Measurements from ENCODE around the gene ZNRF1.
"Not testable (repeated sequence)": the region's sequence is repeated elsewhere in the genome, so short reads cannot be mapped to it uniquely, and the experiment has no call there.

Gene ZNRF1

DNA sequence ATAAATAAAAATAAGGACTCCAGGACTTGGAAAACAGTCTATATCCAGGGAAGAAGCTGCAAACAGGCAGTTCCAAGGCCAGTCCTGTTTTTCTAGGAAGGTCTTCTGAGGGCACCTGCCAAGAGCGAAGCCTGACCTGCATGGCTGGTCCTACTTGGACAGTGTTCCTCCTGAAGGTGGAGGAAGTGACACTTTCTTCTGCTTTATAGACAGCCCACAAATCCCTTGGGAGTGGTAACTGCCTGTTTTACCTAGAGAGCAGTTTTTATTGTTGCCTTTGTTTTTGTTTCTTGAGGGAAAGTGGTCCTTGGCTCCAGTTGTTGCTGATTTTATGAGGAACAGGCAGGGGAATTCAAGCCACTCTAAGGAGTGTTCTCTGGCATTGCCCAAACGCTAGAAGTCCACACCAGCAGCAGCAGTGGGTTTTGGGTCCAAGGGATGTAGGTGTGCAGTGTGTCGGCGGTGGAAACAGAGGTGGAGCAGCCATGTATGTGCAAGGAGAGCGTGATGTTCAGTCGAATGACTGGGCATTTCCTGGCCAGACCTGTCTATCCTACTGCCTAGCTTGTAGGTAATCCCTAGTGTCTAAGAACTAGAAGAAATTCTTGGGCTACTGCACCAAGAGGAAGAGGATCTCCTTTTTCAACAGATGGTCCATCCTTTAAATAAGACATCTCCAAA lies 82.5 kb downstream of the ZNRF1 start:
- DNase-seq, result no peak

DNA sequence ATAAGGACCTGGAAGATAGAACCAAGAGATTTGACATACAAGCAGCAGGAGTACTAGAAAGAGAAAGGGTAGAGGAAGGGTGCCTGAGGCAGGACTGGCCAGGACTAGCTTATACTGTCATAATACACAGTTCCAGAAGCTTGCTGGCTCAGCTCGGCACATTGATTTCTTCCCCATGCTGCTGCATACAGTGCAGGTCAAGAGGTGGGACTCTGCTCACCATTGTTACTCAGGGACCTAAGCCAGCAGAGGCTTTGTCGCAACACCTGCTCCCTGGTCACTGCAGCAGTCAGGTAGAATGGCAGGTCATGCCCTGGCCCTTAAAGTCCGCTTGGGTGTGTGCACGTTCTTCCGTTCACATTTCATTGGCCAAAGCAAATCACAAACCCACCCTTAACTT lies 85.0 kb downstream of the ZNRF1 start:
- DNase-seq, result no peak

DNA sequence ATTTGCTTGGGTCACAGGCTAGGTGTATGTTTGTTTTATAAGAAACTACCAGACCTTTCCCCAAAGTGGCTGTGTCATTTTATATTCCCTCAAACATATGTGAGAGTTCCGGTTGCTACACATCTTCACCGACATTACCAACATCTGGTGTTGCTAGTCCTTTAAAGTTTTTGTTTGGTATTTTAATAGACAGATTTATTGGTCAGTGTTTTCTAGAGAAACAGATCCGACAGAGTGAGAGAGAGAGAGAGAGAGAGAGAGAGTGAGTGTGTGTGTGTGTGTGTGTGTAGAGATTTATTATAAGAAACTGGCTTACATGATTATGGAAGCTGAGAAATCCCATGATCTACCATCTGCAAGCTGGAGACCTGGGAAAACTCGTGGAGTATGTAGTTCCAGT lies 86.7 kb downstream of the ZNRF1 start:
- DNase-seq, result no peak

DNA sequence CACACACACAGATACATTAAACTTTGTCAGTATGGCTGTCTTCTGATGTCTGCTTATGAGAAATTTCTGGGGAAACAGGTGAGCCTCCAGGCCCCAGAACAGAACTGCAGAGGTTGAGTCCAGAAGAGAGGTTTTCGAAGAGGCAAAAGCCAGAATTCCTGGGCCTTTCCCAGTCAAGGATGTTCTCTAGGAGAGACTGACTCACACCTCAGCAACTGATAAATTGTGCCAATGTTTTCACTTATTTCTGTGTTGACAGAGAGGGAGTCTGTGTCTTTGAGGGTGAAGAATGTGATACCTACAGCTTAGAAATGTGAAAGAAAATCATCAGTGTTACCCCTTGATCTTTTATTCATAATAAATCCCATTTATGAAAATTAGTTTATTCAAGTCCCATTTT lies 87.5 kb downstream of the ZNRF1 start:
- no peak for DNase-seq

DNA sequence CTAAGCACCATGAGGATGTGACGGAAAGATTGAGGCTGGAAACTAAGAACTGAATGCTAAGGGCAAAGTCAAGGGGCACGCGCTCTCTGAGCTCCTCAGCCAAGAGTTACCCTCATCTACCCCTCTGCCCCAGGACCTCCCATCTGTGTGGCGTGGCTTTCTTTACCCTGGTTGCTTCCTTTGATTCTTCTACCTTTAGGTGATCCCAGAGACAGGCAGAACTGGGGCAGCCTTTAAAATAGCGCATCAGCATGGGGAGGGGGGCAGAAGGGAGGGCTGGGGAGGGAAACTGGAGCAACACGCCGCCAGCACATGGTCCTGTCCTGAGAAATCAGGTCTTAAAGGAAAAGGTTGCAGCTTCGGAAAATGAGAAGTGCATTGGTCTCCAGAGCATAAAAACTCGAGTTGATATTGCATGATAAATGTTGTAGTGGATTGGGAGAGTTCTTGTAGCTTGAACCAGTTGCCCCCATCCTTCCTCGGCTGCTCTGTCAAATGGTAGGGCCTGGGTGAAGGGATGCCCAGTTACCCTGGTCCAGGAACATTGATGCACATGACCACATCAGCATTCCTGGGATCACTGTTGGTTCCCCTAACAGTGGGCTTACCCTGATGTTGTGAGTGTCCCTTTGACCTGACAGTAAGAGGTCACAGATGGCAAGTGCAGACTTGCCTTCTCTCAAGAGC lies 88.0 kb downstream of the ZNRF1 start:
- DNase-seq, result no peak

DNA sequence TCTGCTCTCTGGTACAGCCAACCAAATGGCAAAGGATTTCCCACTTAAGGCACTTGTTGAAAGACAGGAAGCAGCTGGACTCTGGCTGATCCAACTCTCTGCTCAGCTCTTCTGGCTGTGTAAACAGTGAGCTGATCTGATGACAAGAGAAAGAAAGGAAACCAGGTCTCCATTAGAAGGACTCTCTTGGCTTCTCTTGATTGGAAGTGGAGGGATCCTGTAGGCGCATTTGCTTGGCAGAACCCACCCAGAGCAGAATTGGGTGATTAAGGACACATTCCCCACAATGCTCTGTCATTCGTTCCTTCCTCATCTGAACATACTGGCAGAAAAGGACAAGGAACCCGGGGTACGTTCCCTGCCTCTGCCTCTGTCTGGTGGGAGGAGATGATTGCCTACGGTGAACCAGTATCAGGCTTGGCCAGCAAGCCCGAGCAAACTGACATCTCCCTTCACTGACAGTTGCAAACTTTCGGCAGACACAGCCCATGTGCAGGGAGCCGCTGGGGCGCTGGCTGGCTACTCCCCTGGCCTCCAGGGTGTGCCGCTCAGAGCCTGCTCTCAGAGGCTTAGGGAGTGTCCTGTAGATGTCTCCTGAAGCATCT lies 88.7 kb downstream of the ZNRF1 start:
- no peak for DNase-seq

DNA sequence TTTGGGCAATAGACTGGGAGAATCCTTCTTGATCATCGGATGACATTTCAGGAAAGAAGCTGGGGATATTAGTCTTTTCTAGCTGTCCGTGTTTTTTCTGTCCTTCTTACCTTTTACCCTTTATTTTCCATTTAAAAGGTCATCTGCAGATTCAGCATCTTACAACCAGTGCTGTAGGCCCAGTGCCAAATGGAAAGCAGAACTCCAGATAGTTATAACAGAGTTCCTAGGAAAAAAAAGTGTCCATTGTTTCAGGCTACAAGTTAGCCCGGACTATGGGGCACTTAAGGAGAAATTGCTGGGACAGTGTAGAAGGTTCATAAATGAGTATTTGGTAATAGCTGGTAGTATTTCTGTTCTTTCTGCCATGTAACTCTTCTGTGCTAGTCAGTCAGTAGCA lies 89.4 kb downstream of the ZNRF1 start:
- DNase-seq, result no peak

DNA sequence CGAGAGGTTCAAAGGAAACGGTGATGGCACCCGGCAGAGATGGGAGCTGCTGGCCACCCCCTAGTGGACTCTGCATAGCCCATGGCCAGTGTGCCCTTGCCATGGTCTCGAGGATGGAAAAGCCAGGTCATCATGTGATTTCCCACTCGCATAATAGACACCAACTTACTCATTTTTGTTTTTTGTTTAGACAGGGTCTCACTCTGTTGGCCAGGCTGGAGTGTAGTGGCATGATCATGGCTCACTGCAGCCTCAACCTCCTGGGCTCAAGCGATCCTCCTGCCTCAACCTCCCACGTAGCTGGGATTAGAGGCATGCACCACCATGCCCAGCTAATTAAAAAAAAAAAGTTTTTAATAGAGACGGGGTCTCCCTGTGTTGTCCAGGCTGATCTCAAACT lies 90.1 kb downstream of the ZNRF1 start:
- DNase-seq, result no peak

DNA sequence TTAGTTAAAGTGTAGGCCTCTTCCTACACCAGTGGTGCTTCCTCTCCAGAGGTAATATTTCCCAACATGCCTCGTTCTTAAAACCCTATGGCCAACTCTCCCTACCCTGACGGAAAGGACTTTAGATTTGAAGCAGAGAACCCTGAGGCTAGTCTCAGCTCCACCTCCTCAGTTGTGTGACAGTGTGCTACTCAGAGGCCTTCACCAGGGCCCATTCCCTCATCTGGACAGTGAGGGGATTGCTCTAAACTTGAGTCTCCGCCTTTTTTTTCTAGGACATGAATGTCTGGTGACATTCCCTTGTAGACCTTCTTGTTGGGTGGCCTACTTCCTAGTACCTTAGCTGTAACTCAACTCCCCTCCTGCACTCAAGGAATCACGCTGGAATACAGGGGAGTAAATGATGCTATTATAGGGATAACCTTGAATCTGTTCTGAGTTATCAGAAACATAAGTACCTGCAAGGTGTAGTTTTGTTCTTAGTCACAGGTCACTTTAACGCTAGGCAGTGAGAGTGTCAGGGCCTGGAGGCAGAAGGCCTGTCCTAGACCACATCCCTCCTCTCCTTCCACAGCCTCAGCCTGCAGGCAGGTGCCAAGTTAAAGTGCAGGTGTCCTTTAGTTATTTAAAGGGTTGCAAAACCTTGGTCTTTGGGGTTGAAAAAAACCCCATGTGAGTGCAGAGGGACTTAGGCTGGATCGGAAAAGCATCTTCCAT lies 90.8 kb downstream of the ZNRF1 start:
- no peak for DNase-seq

DNA sequence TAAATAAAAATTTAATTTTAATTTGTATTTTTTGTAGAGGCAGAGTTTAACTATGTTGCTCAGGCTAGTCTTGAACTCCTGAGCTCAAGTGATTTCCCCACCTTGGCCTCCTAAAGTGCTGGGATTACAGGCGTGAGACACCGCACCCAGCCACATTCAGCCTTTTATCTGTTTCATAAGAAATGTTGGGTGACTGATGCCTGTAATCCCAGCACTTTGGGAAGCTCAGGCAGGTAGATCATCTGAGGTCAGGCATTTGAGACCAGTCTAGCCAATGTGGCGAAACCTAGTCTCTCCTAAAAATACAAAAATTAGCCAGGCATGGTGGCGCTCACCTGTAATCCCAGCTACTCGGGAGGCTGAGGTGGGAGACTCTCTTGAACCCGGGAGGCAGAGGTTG lies 92.1 kb downstream of the ZNRF1 start:
- not testable (repeated sequence) for DNase-seq

DNA sequence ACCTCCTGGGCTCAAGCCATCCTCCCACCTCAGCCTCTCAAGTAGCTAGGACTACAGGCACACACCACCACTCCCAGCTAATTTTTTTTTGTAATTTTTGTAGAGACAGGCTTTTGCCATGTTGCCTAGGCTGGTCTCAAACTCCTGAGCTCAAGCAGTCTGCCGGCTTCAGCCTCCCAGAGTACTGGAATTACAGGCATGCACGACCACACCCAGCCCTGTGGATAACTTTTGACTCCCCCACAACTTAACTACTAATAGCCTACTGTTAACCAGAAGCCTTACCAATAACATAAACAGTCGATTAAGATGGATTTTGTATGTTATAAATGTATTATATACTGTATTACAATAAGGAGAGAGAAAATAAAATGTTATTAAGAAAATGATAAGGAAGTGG lies 92.8 kb downstream of the ZNRF1 start:
- not testable (repeated sequence) for DNase-seq

DNA sequence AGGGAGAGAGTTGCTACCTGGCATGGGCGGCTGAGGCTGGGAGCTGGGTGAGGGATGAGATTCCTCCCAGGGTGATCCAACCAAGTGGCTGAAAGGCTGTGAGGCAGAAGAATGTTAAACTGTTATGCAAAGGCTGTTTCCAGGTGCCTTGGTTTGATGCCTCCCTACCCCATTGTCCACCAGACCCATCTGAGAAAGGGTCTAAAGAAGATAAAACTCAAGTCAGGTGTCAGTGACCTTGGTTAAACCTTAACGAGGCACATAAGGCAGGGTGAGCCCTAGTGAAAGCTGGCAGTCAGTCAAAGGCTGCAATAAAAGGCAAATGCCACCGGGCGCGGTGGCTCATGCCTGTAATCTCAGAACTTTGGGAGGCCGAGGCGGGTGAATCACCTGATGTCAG lies 94.0 kb downstream of the ZNRF1 start:
- no peak for DNase-seq

DNA sequence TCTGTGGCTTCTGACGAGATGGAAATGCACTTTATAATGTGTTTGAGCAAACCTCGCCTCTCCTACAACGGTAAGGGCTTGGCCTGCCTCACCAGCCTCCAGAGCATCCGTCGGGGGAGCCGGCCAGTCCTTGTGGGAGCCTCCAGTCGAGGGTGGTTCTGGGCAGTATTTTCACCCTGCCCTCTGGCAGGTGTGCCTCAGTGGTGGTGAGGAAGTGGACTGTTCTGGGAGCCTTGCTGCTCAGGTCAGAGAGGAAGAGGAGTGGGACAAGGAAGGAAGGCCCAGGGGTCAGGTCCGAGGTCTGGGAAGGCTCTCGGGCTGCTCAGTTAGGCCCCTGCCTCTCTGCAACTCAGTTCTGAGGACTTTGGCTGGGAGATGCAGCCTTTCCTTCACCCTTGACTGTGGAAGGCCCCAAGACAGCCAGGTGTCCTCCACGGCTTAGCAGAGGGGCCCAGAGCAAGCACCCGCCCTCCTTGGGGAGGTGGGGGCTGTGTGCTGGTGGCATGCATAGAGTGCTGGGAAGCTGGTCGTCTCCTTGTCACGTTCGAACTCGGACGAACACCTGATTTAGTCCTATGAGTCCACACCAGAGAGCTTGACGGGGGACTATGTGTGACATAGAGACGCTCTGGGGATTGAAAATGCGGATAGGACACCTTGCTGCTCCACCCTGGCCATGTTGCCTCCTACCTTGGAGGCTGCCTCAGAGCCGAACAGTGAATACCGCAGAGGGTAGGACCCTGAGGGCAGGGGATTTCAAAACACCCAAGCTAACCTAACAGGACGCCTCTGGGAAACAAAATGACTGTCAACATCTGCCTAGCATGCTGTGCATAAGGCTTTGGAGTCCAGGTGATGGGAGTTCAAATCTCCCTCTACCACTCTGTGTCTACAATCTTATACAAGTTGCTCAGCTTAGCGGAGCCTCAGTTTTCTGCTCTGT lies 95.0 kb downstream of the ZNRF1 start:
- DNase-seq, result no peak

DNA sequence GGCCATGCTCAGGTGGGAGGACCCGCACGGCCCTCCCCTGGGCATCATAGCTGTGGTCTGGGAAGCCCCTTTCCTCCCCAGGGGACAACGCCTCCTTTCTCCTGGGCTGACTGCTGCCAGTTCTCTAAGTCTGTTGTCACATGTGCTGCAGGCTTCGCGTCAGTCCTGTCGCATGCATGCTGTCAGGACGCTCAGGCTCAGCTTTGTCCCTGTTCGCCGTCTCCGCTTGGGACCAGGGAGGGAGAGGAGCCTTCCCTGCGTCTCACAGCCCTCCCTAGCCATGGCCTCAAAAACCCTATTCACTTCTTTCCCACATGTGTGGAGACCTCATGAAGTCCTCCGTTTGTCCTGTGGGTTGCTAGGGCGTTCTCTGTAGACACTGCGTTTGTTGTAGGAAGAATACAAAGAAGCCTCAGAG lies 96.4 kb downstream of the ZNRF1 start:
- DNase-seq, result no peak

DNA sequence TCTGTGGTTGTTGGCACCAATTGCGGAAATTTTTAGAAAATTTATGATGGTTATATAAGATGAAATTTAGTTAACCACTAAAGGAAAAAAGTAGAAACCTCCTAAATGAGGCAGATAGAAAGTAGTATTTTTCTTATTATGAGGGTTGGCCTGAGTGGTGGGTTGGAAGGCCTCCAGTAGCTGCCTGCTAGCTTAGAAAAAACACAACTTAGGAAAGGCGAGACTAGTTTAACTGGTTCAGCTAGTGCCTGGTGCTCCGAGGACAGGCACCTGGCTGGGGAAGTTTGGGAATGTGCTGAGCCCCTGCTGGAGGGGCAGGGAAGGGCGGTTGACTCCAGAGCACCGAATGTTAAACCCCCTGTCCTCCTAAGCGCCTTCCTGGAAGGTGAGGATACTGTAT lies 97.8 kb downstream of the ZNRF1 start:
- DNase-seq, result no peak

DNA sequence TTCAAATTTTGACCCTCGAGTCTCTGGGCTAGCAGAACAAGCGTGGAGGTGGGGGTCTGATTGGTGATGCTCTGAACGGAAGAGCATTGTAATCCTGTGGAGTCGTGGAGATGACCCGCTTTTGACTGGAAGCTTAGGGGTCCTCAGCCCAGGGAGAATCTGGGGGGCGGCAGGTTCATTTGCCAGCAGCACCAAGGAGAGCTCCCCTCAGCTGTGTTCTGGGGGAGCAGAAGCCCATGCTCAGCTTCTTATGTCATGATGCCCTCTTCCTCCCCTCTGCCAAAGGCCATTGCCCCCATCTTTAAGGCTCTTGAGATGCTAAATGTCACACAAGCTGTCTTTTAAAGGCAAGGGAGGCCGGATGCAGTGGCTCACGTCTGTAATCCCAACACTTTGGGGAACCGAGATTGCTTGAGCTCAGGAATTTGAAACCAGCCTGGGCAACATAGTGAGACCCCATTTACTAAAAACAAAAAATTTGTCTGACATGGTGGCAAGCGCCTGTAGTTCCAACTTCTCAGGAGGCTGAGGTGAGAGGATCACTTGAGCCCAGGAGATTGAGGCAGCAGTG lies 98.5 kb downstream of the ZNRF1 start:
- DNase-seq, result no peak

DNA sequence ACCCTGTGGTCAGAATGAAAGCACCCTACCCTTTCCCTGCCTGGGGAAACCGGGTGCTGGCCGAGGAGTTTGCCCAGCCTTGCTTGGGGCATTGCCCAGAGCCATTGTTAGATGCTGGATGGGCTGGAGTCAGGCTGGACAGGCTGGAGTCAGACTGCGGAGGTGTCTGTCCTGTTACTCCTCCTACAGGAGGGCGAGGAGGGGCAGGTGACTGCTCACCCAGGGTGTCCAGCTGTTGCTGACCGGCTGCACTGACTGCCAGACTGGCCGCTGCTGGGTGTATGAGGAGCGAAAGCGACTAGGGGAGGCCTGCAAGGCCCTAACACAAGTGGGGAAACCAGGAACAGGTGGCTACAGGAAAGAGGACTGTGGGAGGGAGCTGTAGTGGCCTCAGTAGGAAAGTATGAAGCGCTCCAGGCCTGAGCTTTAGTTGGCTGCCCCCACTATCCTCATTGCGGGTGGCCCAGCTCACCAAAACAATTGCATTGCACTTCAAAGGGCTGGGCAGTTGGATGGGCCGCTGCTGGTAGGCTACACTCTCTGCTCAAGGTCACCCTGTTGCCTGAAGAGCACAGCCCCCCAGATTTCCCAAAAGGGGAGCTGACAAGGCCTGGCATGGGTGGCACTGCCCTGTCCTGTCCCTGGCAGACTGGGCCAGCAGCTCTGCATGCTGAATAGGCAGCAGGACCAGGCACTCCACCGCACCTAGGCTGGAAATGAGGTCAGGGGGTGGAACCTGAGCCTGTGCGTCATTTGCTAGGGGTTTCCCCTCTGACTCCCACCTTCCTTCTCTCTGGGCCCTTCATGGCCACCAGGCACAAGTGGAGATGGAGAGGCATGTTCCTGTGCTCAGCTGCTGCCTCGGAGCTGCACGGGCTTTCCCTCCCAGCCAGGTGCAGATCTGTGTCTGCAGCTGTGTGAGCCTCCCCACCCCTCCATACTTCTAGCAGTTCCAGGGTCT lies 99.4 kb downstream of the ZNRF1 start:
- DNase-seq, result no peak

DNA sequence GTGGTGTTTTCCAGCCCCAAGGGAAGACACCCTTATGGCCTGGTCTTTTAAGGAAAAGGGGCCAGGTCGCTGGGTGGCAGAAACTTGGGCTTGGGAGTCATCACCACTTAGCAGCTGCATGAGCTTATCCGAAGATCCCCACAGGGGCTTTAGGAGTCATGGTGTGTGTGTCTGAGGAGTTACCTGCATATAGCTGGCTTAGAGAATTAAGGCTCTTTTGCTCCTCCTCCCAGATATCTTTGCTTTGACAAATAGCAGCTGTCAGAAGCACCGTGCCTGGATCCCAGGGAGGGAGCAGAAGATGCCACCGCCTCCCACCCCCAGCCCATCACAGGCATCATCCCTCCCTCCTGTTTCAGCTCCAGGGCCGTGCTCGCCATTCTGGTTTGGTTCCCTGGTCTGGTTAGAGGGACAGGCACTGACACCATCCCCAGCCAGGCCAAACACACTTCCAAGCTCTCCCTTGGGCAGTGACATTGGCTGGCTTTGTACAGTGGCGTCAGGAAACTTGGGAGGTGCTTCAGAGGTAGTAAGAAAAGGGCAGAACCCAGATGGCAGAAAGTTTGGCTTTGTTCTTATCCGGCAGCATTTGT lies 100.3 kb downstream of the ZNRF1 start:
- DNase-seq, result no peak

DNA sequence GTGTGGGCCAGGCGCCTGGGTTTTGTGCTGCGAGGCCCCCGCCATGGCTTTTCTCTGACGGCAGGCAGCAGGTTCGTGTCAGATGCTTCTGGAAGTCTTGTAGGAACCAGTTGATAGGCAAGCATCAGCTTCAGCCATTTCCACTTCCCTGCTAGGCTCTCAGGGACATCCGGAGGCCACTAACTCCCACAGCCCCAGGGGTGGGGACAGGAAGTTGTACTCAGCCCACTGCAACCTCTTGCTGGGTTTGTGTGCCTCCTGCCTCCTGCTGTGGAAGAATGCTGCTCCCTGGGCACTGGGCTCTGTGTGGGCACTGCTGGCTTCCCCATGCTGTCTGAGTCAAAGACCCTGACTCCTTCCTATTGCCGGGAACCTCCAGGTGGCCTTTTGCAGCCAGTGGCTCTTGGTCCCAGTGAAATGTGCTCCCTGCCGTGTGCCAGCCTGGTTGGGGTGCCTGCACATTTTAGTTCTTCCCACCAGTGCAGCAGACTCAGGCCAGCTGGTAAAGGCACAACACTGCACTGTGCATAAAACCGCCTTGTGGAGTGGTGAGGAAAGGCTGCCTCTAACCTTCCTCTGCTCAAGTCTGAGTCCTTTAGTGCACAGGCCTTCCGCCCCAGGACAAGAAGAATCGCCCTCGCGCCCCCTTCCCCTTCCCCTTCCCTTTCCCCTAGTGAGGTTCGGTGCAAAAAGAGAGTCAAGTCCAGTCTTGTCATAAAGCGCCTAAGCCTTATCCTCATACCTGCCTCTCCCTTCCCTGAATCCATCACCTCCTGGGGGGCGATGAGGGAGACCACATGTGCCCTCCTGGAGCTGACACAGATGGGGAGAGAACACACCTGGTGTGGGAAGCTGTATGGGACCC lies 101.1 kb downstream of the ZNRF1 start:
- peak; percentile 71 for DNase-seq

DNA sequence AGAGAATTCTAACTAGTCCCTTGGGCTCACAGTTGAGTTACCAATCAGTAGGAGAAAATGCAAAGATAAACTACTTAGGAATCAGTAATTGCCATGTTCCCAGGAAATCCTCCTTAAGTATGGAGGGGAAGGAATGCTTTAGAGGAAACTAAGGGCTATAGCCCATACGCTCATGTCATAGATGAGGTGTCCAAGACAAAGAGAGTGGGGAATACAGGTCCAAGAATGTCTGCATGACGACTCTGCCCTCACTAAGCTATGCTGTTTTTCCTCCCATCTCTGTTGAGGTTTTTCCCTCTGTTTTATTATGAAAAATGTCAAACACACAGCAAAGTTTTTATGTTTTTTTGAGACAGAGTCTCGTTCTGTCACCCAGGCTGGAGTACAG lies 101.8 kb downstream of the ZNRF1 start:
- no peak for DNase-seq
